Kidney (tissue), 14 donors: ENCODE results near the gene JAZF1. TPM values are rescaled to one million over a fixed set of nuclear protein-coding genes. Genes with fewer than 3 reads are reported as not detected.

Source experiments
- DNase-seq, 5 donors: peaks; one replicate each; pipeline ENCODE4 v3.0.0-alpha.2; 2013 to 2020
- FAIRE-seq: peaks from 2 replicates; lab custom pipeline; 2012; peaks lifted over from hg19 to GRCh38; lab: Jason Lieb, UNC
- H3K27ac ChIP-seq, 2 donors: one replicate each; pipeline ENCODE4 v1.7.0; 2013; ENCODE audit warnings: low read depth in 2 of 2, low read length in 2 of 2, inconsistent platforms in 1 of 2
- H3K27me3 ChIP-seq: one replicate; pipeline ENCODE4 v1.7.1; 2013; ENCODE audit warnings: low read length, inconsistent platforms; ENCODE audit not compliant: control insufficient read depth, insufficient read depth
- H3K36me3 ChIP-seq, 3 donors: one replicate each; pipeline versions ENCODE4 v1.7.0 to v1.7.1; 2013; ENCODE audit warnings: low read length in 3 of 3, control low read depth in 1 of 3, inconsistent platforms in 1 of 3; ENCODE audit not compliant: insufficient read depth in 3 of 3, control insufficient read depth in 2 of 3
- H3K4me1 ChIP-seq, 3 donors: one replicate each; pipeline versions ENCODE4 v1.7.0 to v1.7.1; 2013; ENCODE audit warnings: low read length in 3 of 3, inconsistent platforms in 1 of 3, low read depth in 1 of 3; ENCODE audit not compliant: control insufficient read depth in 2 of 3, insufficient read depth in 2 of 3
- H3K4me3 ChIP-seq, 3 donors: one replicate each; pipeline versions ENCODE4 v1.7.0 to v1.8.1; 2013; ENCODE audit warnings: low read length in 3 of 3, control low read depth in 1 of 3, inconsistent platforms in 1 of 3
- H3K9ac ChIP-seq, 3 donors: one replicate each; pipeline versions ENCODE4 v1.7.0 to v1.7.1; 2013; ENCODE audit warnings: low read length in 3 of 3, control low read depth in 1 of 3, inconsistent platforms in 1 of 3
- H3K9me3 ChIP-seq, 3 donors: one replicate each; pipeline versions ENCODE4 v1.7.0 to v1.7.1; 2013; ENCODE audit warnings: low read length in 3 of 3, control low read depth in 1 of 3, inconsistent platforms in 1 of 3; ENCODE audit not compliant: control insufficient read depth in 2 of 3, insufficient read depth in 1 of 3
- intact Hi-C: fragments of 100-400 bp; cut with DNase I; formaldehyde crosslinking; loops from one replicate; pipeline ENCODE4 v1.11.1; 2022
- polyA plus RNA-seq: library from polyadenylated mRNA; stranded (reverse); fragments of 350-450 nt; fragmentation: Illumina TruSeq; extraction: RNeasy Lipid Tissue Mini Kit (QIAGEN cat#74804); gene quantifications from one replicate; pipeline ENCODE4 v1.2.3, GENCODE V29; 2014; ENCODE audit warnings: low read depth, low replicate concordance; ENCODE audit not compliant: insufficient read depth
- total RNA-seq: library from RNA; stranded (reverse); fragmentation: NEBNext Ultra II Directional; extraction: Animal tissue kit (Norgen Biotek cat#: 25700); gene quantifications from one replicate; pipeline ENCODE4 v1.2.1, GENCODE V29; 2021
- TF ChIP-seq, protein P1 (sequence below): IDR thresholded peaks from 3 replicates; pipeline ENCODE4 v1.5.1; 2012; ENCODE audit warnings: mild to moderate bottlenecking, moderate library complexity, borderline replicate concordance; ENCODE audit not compliant: insufficient read depth; ENCODE audit errors: extremely low read depth
- donor health status: control.
- donor health status: control.
- donor health status: control.
- donor health status: control.
- donor health status: control.
- donor health status: DM: yes; HTN: yes; CAD: no.
- donor health status: Normal renal cell carcinoma (clear cell type).

Gene JAZF1
- total and polyA plus RNA-seq, 2 donors from 2014 or later = 5.7 to 13.1 TPM

DNA sequence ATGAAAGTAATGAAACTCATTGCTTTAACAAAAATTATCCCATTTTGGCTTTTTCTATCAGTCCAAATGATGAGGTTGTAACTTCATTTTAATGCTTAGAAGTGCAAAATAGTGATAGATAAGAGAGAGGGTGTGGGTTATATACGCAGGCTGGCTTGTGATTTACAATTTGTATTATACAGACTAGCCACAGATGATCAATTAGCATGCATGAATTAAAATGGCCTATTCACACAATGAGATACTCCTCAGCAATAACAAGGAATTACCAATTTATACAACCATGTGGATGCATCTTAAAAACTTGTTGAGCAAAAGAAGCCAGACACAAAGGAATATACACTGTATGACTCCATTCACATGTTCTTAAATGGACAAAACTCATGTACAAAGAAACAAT, 45.4 kb upstream of the JAZF1 start:
- intact Hi-C loops = no loop called here
- no peak overlapping the region for H3K9ac ChIP-seq
- H3K36me3 ChIP-seq = no peaks in the 10 kb centered on the region
- H3K4me1 ChIP-seq = no peaks in the 10 kb centered on the region
- no peak overlapping the region for H3K27ac ChIP-seq
- TF ChIP-seq, protein P1, sequence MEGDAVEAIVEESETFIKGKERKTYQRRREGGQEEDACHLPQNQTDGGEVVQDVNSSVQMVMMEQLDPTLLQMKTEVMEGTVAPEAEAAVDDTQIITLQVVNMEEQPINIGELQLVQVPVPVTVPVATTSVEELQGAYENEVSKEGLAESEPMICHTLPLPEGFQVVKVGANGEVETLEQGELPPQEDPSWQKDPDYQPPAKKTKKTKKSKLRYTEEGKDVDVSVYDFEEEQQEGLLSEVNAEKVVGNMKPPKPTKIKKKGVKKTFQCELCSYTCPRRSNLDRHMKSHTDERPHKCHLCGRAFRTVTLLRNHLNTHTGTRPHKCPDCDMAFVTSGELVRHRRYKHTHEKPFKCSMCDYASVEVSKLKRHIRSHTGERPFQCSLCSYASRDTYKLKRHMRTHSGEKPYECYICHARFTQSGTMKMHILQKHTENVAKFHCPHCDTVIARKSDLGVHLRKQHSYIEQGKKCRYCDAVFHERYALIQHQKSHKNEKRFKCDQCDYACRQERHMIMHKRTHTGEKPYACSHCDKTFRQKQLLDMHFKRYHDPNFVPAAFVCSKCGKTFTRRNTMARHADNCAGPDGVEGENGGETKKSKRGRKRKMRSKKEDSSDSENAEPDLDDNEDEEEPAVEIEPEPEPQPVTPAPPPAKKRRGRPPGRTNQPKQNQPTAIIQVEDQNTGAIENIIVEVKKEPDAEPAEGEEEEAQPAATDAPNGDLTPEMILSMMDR = no peak
- no peaks in the 10 kb centered on the region for H3K9me3 ChIP-seq
- H3K4me3 ChIP-seq = no peak overlapping the region
- FAIRE-seq (no peak), DNase-seq (no peak)
- no peaks in the 10 kb centered on the region for H3K27me3 ChIP-seq

DNA sequence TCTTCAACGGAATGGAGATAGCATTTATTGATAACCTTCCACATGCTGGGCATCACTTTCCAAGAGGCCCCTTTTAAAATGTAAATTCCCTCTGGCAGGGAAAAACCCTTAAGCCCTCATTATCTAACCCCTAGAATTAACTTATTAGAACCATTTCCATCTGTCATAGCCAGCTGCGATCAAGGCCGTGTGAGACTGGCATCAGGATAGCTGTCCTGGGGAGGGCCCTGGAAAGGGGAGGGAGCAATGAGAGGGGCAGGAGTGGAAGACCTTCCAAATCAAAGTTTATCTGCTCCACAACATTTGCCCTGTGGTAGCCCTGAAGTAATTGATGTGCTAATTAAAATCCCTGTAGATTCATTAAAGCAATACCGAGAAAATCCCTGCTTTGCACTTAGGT, 45.0 kb upstream of the JAZF1 start:
- H3K27me3 ChIP-seq = no peaks in the 10 kb centered on the region
- H3K27ac ChIP-seq = no peak overlapping the region
- no peaks in the 10 kb centered on the region for H3K4me1 ChIP-seq
- no peaks in the 10 kb centered on the region for H3K9me3 ChIP-seq
- DNase-seq = no peak
- H3K4me3 ChIP-seq = no peak overlapping the region
- intact Hi-C loops = no loop called here
- TF ChIP-seq, protein P1 = no peak
- H3K9ac ChIP-seq = no peak overlapping the region
- H3K36me3 ChIP-seq = no peaks in the 10 kb centered on the region
- no peak for FAIRE-seq

DNA sequence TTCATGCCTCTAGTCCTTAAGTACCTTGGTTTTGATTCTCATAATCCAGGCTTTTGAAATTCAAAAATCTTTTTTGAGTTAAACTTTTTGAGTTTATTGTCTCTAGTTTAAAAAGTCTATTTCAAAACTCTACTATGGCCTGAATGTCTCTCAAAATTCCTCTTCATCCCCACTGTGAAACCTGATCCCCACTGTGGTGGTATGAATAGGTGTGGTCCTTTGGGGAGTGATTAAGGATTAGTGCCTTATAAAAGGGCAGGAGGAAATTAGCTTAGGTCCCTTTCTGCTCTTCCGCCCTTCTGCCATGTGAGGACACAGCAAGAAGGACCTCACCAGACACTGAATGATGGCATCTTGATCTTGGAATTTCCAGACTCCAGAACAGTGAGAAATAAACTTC, 44.1 kb upstream of the JAZF1 start:
- no peaks in the 10 kb centered on the region for H3K36me3 ChIP-seq
- no peak for FAIRE-seq
- H3K4me1 ChIP-seq = no peaks in the 10 kb centered on the region
- H3K4me3 ChIP-seq = no peak overlapping the region
- no peak overlapping the region for H3K27ac ChIP-seq
- intact Hi-C loops = no loop called here
- H3K9ac ChIP-seq = no peak overlapping the region
- H3K9me3 ChIP-seq = no peaks in the 10 kb centered on the region
- no peaks in the 10 kb centered on the region for H3K27me3 ChIP-seq
- TF ChIP-seq, protein P1 = no peak
- DNase-seq = no peak

- no peak overlapping the region for H3K27ac ChIP-seq
- DNase-seq = no peak
- H3K36me3 ChIP-seq = no peaks in the 10 kb centered on the region
- intact Hi-C loops = no loop called here
- TF ChIP-seq, protein P1 = no peak
- H3K9ac ChIP-seq = no peak overlapping the region
- no peak for FAIRE-seq
- no peak overlapping the region for H3K4me3 ChIP-seq
- H3K27me3 ChIP-seq = no peaks in the 10 kb centered on the region
- no peaks in the 10 kb centered on the region for H3K9me3 ChIP-seq
- H3K4me1 ChIP-seq = no peaks in the 10 kb centered on the region
Measured at GRCh38 chr7:28224172-28224571, 43.6 kb upstream of the JAZF1 start.
